Trophoblast cell (in vitro differentiated cells and primary cell): ENCODE measurements around the gene BCAT1.
"Not testable (repeated sequence)": the region's sequence is repeated elsewhere in the genome, so short reads cannot be mapped to it uniquely, and the experiment has no call there.

ENCODE experiments used
- DNase-seq, 2 donors: peaks; one replicate each; pipeline ENCODE4 v3.0.0-alpha.2; 2016
- H2AFZ ChIP-seq: 2 replicates; pipeline ENCODE4 v1.6.1; 2013; ENCODE audit warnings: low read length, moderate library complexity, mild to moderate bottlenecking; ENCODE audit not compliant: insufficient read depth, poor library complexity
- H2AK5ac ChIP-seq: 2 replicates; pipeline ENCODE4 v1.6.1; 2013; ENCODE audit warnings: mild to moderate bottlenecking, low read length
- H2BK120ac ChIP-seq: 2 replicates; pipeline ENCODE4 v1.6.1; 2013; ENCODE audit warnings: low read length, mild to moderate bottlenecking, moderate library complexity; ENCODE audit not compliant: insufficient read depth, poor library complexity
- H2BK12ac ChIP-seq: 2 replicates; pipeline ENCODE4 v1.6.1; 2013; ENCODE audit warnings: mild to moderate bottlenecking, low read length, moderate library complexity
- H2BK5ac ChIP-seq: 2 replicates; pipeline ENCODE4 v1.6.1; 2013; ENCODE audit warnings: low read length, low read depth, moderate library complexity, mild to moderate bottlenecking; ENCODE audit not compliant: poor library complexity
- H3K14ac ChIP-seq: 2 replicates; pipeline ENCODE4 v1.6.1; 2013; ENCODE audit warnings: mild to moderate bottlenecking, low read length
- H3K18ac ChIP-seq: 2 replicates; pipeline ENCODE4 v1.6.1; 2013; ENCODE audit warnings: mild to moderate bottlenecking, low read length
- H3K23ac ChIP-seq: 2 replicates; pipeline ENCODE4 v1.6.1; 2013; ENCODE audit warnings: low read length
- H3K27ac ChIP-seq: 2 replicates; pipeline ENCODE4 v1.5.1; 2013; ENCODE audit warnings: low read depth, mild to moderate bottlenecking, inconsistent platforms, low read length, moderate library complexity
- H3K27me3 ChIP-seq: 2 replicates; pipeline ENCODE4 v1.6.1; 2013; ENCODE audit warnings: inconsistent platforms, mild to moderate bottlenecking, low read length, moderate library complexity; ENCODE audit not compliant: insufficient read depth
- H3K36me3 ChIP-seq, 2 experiments: 1 replicate in 1 of 2; 2 replicates in 1 of 2; pipeline ENCODE4 v1.6.1; 2013; ENCODE audit warnings: low read length in 2 of 2, mild to moderate bottlenecking in 2 of 2, moderate library complexity in 1 of 2; ENCODE audit not compliant: insufficient read depth in 2 of 2, control insufficient read depth in 1 of 2
- H3K4ac ChIP-seq: 2 replicates; pipeline ENCODE4 v1.6.1; 2013; ENCODE audit warnings: low read depth, mild to moderate bottlenecking, low read length, moderate library complexity
- H3K4me1 ChIP-seq, 2 experiments: 1 replicate in 1 of 2; 2 replicates in 1 of 2; pipeline ENCODE4 v1.6.1; 2013; ENCODE audit warnings: low read length in 2 of 2, mild to moderate bottlenecking in 2 of 2, moderate library complexity in 1 of 2; ENCODE audit not compliant: insufficient read depth in 2 of 2, control insufficient read depth in 1 of 2
- H3K4me2 ChIP-seq: 2 replicates; pipeline ENCODE4 v1.6.1; 2013; ENCODE audit warnings: inconsistent platforms, mild to moderate bottlenecking, low read length, moderate library complexity
- H3K4me3 ChIP-seq: 2 replicates; pipeline ENCODE4 v1.5.1; 2013; ENCODE audit warnings: mild to moderate bottlenecking, low read depth, low read length, inconsistent platforms
- H3K79me1 ChIP-seq: one replicate; pipeline ENCODE4 v1.6.1; 2013; ENCODE audit warnings: low read length
- H3K79me2 ChIP-seq: 2 replicates; pipeline ENCODE4 v1.6.1; 2013; ENCODE audit warnings: low read length, mild to moderate bottlenecking; ENCODE audit not compliant: control insufficient read depth, insufficient read depth, poor library complexity
- H3K9ac ChIP-seq: 2 replicates; pipeline ENCODE4 v1.6.1; 2013; ENCODE audit warnings: mild to moderate bottlenecking, low read length
- H3K9me3 ChIP-seq: 2 replicates; pipeline ENCODE4 v1.6.1; 2013; ENCODE audit warnings: low read depth, mild to moderate bottlenecking, control low read depth, inconsistent platforms, low read length; ENCODE audit not compliant: insufficient read depth
- H4K12ac ChIP-seq: 2 replicates; pipeline ENCODE4 v1.6.1; 2013; ENCODE audit warnings: low read depth, mild to moderate bottlenecking, low read length, moderate library complexity
- H4K8ac ChIP-seq: 2 replicates; pipeline ENCODE4 v1.6.1; 2013; ENCODE audit warnings: low read depth, mild to moderate bottlenecking, low read length, moderate library complexity
- H4K91ac ChIP-seq: one replicate; pipeline ENCODE4 v1.6.1; 2013; ENCODE audit warnings: low read depth, mild to moderate bottlenecking, low read length, moderate library complexity
- WGBS: extraction: QIAGEN DNeasy Blood & Tissue Kit; methylation state at CpG from one replicate; pipeline ENCODE4 v1.1.7; 2013; ENCODE audit warnings: missing lambda C conversion rate; ENCODE audit not compliant: insufficient read length, insufficient coverage; ENCODE audit errors: extremely low coverage; 5-methylcytosine and 5-hydroxymethylcytosine counted together

Gene BCAT1

DNA sequence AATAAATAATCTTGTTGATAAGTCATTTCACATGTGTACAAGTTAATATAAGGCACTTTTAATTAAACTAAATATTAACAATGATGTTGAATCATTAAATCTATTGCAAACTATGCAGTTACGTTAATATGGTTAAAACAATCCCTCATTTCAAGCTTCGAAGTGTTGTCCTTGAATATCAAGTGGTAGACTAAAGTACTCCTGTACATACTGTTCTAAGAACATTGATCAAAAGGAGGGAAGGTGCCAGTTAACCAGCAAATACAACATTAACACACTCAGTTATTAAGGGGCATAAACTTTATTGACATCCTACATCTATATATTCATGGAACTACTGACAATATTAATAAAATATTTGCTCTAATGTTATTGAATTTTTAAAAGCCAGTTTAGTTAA, 8.7 kb downstream of the BCAT1 start:
- Histone ChIP-seq H3K27me3 (no peaks in the 10 kb centered on the region), H4K12ac (no peak overlapping the region), H4K91ac (no peak overlapping the region), H3K27ac (no peak overlapping the region), H3K4me1 (peaks cover 10 to 17% of the 10 kb centered on the region in 2 experiments), H3K79me1 (no peaks in the 10 kb centered on the region), H3K36me3 (no peaks in the 10 kb centered on the region), H2AK5ac (no peak overlapping the region), H2BK5ac (no peak overlapping the region), H2BK120ac (no peak overlapping the region), H4K8ac (no peak overlapping the region), H3K18ac (no peak overlapping the region), H3K14ac (no peak overlapping the region), H3K9ac (no peak overlapping the region), H3K9me3 (no peaks in the 10 kb centered on the region), H3K23ac (no peak overlapping the region), H2AFZ (no peak overlapping the region), H3K79me2 (peaks cover 4% of the 10 kb centered on the region), H2BK12ac (no peak overlapping the region), H3K4me2 (no peak overlapping the region), H3K4ac (no peak overlapping the region), H3K4me3 (no peak overlapping the region)
- WGBS: no CpG with 5 or more reads among the region's 2 CpGs
- no peak for DNase-seq

DNA sequence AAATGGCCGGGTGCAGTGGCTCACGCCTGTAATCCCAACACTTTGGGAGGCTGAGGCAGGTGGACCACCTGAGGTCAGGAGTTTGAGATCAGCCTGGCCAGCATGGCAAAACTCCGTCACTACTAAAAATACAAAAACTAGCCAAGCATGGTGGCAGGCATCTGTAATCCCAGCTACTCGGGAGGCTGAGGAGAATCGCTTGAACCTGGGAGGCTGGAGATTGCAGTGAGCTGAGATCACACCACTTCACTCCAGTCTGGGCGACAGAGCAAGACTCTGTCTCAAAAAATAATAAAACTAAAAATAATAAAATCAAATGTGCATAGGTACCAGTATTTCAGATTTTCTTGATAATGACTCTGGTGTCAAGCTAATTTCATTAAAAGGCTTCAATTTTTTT, 9.3 kb downstream of the BCAT1 start:
- H3K36me3 ChIP-seq, H3K4ac ChIP-seq, DNase-seq, H3K27me3 ChIP-seq, H3K14ac ChIP-seq, H3K23ac ChIP-seq, H3K79me2 ChIP-seq, H4K12ac ChIP-seq, H2AFZ ChIP-seq, H3K4me2 ChIP-seq, H2BK120ac ChIP-seq, H3K79me1 ChIP-seq, H3K18ac ChIP-seq, H4K8ac ChIP-seq, H2AK5ac ChIP-seq, H2BK12ac ChIP-seq, H4K91ac ChIP-seq, H3K9me3 ChIP-seq, H3K9ac ChIP-seq, H3K4me3 ChIP-seq, H3K27ac ChIP-seq, H2BK5ac ChIP-seq: not testable (repeated sequence)
- peaks cover 13 to 20% of the 10 kb centered on the region in 2 experiments for H3K4me1 ChIP-seq
- WGBS: no CpG with 5 or more reads among the region's 6 CpGs

DNA sequence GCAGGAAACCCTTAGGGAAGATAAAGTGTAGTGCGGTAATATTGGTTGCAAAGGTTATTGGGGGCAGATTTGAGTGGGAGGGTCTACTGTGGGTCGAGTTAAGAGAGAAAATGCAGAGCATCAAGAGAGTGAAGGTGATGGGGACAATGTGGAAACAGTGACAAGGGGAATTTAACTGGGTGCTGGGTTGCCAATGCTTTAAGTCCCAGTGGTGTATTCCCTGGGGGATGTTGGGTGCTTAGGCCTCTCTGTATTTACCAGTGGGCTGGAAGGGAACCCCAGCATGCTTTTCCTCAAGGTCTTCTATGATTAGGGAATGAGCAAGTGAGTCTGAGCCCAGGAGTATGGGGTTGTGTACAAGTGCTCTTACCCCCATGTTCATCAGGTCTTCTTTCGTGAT, 10.6 kb downstream of the BCAT1 start:
- Histone ChIP-seq H4K91ac (no peak overlapping the region), H2BK120ac (no peak overlapping the region), H3K79me1 (no peaks in the 10 kb centered on the region), H3K79me2 (peaks cover 6% of the 10 kb centered on the region), H3K9me3 (no peaks in the 10 kb centered on the region), H3K4me2 (no peak overlapping the region), H3K27ac (no peak overlapping the region), H3K23ac (no peak overlapping the region), H3K36me3 (no peaks in the 10 kb centered on the region), H3K9ac (no peak overlapping the region), H2AK5ac (no peak overlapping the region), H4K8ac (no peak overlapping the region), H2BK12ac (no peak overlapping the region), H3K18ac (no peak overlapping the region), H2AFZ (no peak overlapping the region), H3K27me3 (no peaks in the 10 kb centered on the region), H3K4me1 (peaks cover 13 to 18% of the 10 kb centered on the region in 2 experiments), H2BK5ac (no peak overlapping the region), H3K4ac (peak overlapping the region; percentile 7), H3K4me3 (no peak overlapping the region), H3K14ac (no peak overlapping the region), H4K12ac (no peak overlapping the region)
- WGBS: no CpG with 5 or more reads among the region's 3 CpGs
- no peak for DNase-seq

DNA sequence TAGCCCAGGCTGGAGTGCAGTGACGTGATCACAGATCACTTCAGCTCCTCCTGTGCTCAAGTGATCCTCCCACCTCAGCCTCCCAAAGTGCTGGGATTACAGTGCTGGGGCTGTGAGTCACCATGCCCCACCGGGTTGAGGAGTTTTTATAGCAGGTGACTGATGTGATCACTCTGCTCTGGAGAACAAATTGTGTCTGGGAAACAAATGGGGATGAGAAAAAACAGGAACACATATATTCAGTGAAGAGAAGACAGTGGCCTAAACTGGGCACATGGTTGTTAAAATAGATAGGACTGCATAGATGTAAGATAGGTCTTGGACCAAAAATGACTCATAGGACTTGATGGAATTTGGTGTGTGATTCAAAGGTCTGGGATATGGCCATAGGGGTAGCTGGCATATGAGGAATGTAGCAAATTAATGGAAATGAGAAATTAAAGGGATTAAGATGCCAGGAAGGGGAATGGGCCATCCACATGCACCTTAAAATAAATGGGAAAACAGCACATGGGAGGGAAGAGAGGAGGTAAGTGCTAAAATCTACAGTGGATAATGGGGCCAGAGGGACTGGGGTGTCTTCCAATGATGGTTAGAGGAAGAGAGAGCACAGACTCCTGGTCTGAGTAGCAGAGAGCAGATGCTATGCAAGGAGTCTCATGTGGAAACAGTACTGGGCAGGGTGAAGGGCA, 11.2 kb downstream of the BCAT1 start:
- peak in 1 of 2 donors; percentile 27 for DNase-seq
- no peaks in the 10 kb centered on the region for H3K36me3 ChIP-seq
- H3K4me2 ChIP-seq: no peak overlapping the region
- peaks cover 6% of the 10 kb centered on the region for H3K79me2 ChIP-seq
- H2BK120ac ChIP-seq: peak overlapping the region; percentile 4
- no peak overlapping the region for H2AK5ac ChIP-seq
- no peak overlapping the region for H4K91ac ChIP-seq
- H3K14ac ChIP-seq: no peak overlapping the region
- no peak overlapping the region for H3K18ac ChIP-seq
- no peaks in the 10 kb centered on the region for H3K27me3 ChIP-seq
- no peak overlapping the region for H2BK12ac ChIP-seq
- H3K4ac ChIP-seq: peak overlapping the region; percentile 7
- H3K9ac ChIP-seq: no peak overlapping the region
- peaks cover 13 to 18% of the 10 kb centered on the region in 2 experiments for H3K4me1 ChIP-seq
- no peaks in the 10 kb centered on the region for H3K9me3 ChIP-seq
- no peak overlapping the region for H3K4me3 ChIP-seq
- H4K8ac ChIP-seq: no peak overlapping the region
- H4K12ac ChIP-seq: no peak overlapping the region
- H2BK5ac ChIP-seq: no peak overlapping the region
- H3K23ac ChIP-seq: no peak overlapping the region
- H3K79me1 ChIP-seq: no peaks in the 10 kb centered on the region
- H2AFZ ChIP-seq: no peak overlapping the region
- WGBS: no CpG with 5 or more reads among the region's 2 CpGs
- H3K27ac ChIP-seq: peak overlapping the region; percentile 9
